Mesenchymal stem cell (in vitro differentiated cells and primary cell): ENCODE results near the gene EIF5AL1. TPM values are rescaled to one million over a fixed set of nuclear protein-coding genes. Genes with fewer than 3 reads are reported as not detected.
"Not testable (repeated sequence)": the region's sequence is repeated elsewhere in the genome, so short reads cannot be mapped to it uniquely, and the experiment has no call there.

Experiments
- DNase-seq: peaks from one replicate; pipeline ENCODE4 v3.0.0-alpha.2; 2013
- H2AFZ ChIP-seq: one replicate; pipeline ENCODE4 v1.6.1; 2013; ENCODE audit warnings: low read depth, mild to moderate bottlenecking, control low read depth, inconsistent platforms, low read length, moderate library complexity
- H2AK5ac ChIP-seq: 2 replicates; pipeline ENCODE4 v1.6.1; 2013; ENCODE audit warnings: low read length, moderate library complexity, mild to moderate bottlenecking, inconsistent platforms; ENCODE audit not compliant: severe bottlenecking
- H2BK120ac ChIP-seq: one replicate; pipeline ENCODE4 v1.6.1; 2013; ENCODE audit warnings: low read depth, mild to moderate bottlenecking, inconsistent platforms, low read length, moderate library complexity
- H2BK12ac ChIP-seq, 2 experiments: one replicate each; pipeline ENCODE4 v1.6.1; 2013; ENCODE audit warnings: inconsistent platforms in 2 of 2, low read length in 2 of 2, mild to moderate bottlenecking in 2 of 2, moderate library complexity in 2 of 2, control low read depth in 1 of 2
- H2BK15ac ChIP-seq: one replicate; pipeline ENCODE4 v1.6.1; 2013; ENCODE audit warnings: mild to moderate bottlenecking, low read depth, inconsistent platforms; ENCODE audit not compliant: poor library complexity, severe bottlenecking
- H2BK5ac ChIP-seq: 2 replicates; pipeline ENCODE4 v1.6.1; 2013; ENCODE audit warnings: low read depth, mild to moderate bottlenecking, low read length, control low read depth, inconsistent platforms; ENCODE audit not compliant: poor library complexity, severe bottlenecking
- H3K14ac ChIP-seq, 2 experiments: one replicate each; pipeline ENCODE4 v1.6.1; 2013; ENCODE audit warnings: inconsistent platforms in 2 of 2, low read length in 2 of 2, control low read depth in 1 of 2, mild to moderate bottlenecking in 1 of 2, moderate library complexity in 1 of 2
- H3K18ac ChIP-seq, 2 experiments: one replicate each; pipeline ENCODE4 v1.6.1; 2013; ENCODE audit warnings: inconsistent platforms in 2 of 2, low read length in 2 of 2, control low read depth in 1 of 2, low read depth in 1 of 2, mild to moderate bottlenecking in 1 of 2
- H3K23ac ChIP-seq, 2 experiments: one replicate each; pipeline ENCODE4 v1.6.1; 2013; ENCODE audit warnings: inconsistent platforms in 2 of 2, low read length in 2 of 2, mild to moderate bottlenecking in 2 of 2, moderate library complexity in 2 of 2, control low read depth in 1 of 2
- H3K27ac ChIP-seq: 2 replicates; pipeline ENCODE4 v1.5.1; 2013; ENCODE audit warnings: mild to moderate bottlenecking, moderate library complexity, low read length, control low read depth, inconsistent platforms; ENCODE audit not compliant: poor library complexity, severe bottlenecking
- H3K27me3 ChIP-seq, 2 experiments: 2 replicates each; pipeline versions ENCODE4 v1.6.1 to v1.7.0; 2013; ENCODE audit warnings: low read length in 2 of 2, mild to moderate bottlenecking in 2 of 2, moderate library complexity in 2 of 2, control low read depth in 1 of 2, inconsistent platforms in 1 of 2; ENCODE audit not compliant: control insufficient read depth in 1 of 2, insufficient read depth in 1 of 2
- H3K36me3 ChIP-seq, 2 experiments: 2 replicates each; pipeline versions ENCODE4 v1.6.1 to v1.7.0; 2013; ENCODE audit warnings: low read length in 2 of 2, control low read depth in 1 of 2, inconsistent platforms in 1 of 2, low read depth in 1 of 2, mild to moderate bottlenecking in 1 of 2; ENCODE audit not compliant: insufficient read depth in 2 of 2, control insufficient read depth in 1 of 2
- H3K4ac ChIP-seq, 2 experiments: one replicate each; pipeline ENCODE4 v1.6.1; 2013; ENCODE audit warnings: inconsistent platforms in 2 of 2, low read length in 2 of 2, mild to moderate bottlenecking in 2 of 2, moderate library complexity in 2 of 2, control low read depth in 1 of 2, low read depth in 1 of 2
- H3K4me1 ChIP-seq: 2 replicates; pipeline ENCODE4 v1.6.1; 2013; ENCODE audit warnings: low read depth, low read length, control low read depth; ENCODE audit not compliant: control insufficient read depth, insufficient read depth
- H3K4me2 ChIP-seq: 2 replicates; pipeline ENCODE4 v1.6.1; 2013; ENCODE audit warnings: low read length, mild to moderate bottlenecking, inconsistent platforms; ENCODE audit not compliant: poor library complexity, severe bottlenecking
- H3K4me3 ChIP-seq, 2 experiments: 2 replicates each; pipeline versions ENCODE4 v1.5.1 to v1.7.0; 2013; ENCODE audit warnings: low read length in 2 of 2, mild to moderate bottlenecking in 2 of 2, control low read depth in 1 of 2, low read depth in 1 of 2; ENCODE audit not compliant: insufficient read depth in 1 of 2
- H3K79me1 ChIP-seq: replicated peaks from 2 replicates; pipeline ENCODE4 v1.6.1; 2013; ENCODE audit warnings: mild to moderate bottlenecking, control low read depth, low read length, inconsistent platforms; ENCODE audit not compliant: poor library complexity, severe bottlenecking
- H3K9ac ChIP-seq: 2 replicates; pipeline ENCODE4 v1.7.0; 2013; ENCODE audit warnings: mild to moderate bottlenecking, low read length, moderate library complexity
- H3K9me3 ChIP-seq: 2 replicates; pipeline ENCODE4 v1.7.0; 2013; ENCODE audit warnings: mild to moderate bottlenecking, low read length; ENCODE audit not compliant: control insufficient read depth
- H4K8ac ChIP-seq: one replicate; pipeline ENCODE4 v1.6.1; 2013; ENCODE audit warnings: inconsistent platforms, mild to moderate bottlenecking, low read length, moderate library complexity
- H4K91ac ChIP-seq: one replicate; pipeline ENCODE4 v1.6.1; 2013; ENCODE audit warnings: mild to moderate bottlenecking, low read length, inconsistent platforms
- WGBS: methylation state at CpG from one replicate; pipeline ENCODE4 v1.1.7; 2013; ENCODE audit warnings: mixed read lengths; 5-methylcytosine and 5-hydroxymethylcytosine counted together
- polyA plus RNA-seq, 2 experiments: library from polyadenylated mRNA; stranded (reverse); fragments of 200-250 nt; gene quantifications; one replicate each; pipeline ENCODE4 v1.2.3, GENCODE V29; 2013

Gene EIF5AL1
- polyA plus RNA-seq (2013, experiment 1 of 2): 0.57 TPM
- 0.70 TPM for polyA plus RNA-seq (2013, experiment 2 of 2)

DNA sequence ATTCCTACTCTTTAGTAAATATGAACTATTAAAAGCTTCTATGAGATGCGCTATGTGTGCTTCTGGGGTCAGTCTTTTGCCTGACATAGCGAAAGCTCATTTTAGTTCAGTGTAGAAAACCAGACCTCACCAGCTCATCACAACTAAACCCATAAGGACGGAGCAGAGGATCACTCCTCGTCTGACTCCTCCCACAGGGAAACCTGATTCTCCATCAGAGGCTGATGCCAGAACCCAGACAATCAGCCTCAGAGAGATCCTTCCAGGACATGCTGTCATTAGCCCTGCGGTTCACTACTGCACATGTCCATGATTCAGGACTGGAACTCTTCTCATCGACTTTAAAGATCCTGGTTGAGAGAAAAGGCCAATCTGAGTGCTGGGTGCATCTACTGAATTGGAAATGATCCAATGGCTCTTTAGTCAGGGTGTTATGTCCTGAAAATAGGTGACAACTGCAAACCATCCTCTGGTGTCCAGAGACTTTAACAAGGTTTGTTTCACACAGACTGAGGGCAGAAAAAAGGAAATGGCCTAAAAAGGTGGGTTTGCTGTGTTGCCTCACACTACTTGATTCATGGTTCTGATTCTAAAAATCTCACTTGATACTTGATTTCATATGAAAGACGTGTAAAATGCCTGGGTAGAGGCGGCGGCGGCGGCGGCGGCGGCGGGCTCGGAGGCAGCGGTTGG lies at the start of gene EIF5AL1:
Gene EIF5AL1 (plus strand): TSS at position 643 of the 693 bp plus-strand sequence. CDS start 117 bp downstream, outside the sequence.
- not testable (repeated sequence) for H3K18ac ChIP-seq, H2BK15ac ChIP-seq, H3K36me3 ChIP-seq, H3K9me3 ChIP-seq, H3K79me1 ChIP-seq, H4K8ac ChIP-seq, H2BK120ac ChIP-seq, H3K27ac ChIP-seq, DNase-seq, H4K91ac ChIP-seq, H3K9ac ChIP-seq, H3K4me2 ChIP-seq, H2BK5ac ChIP-seq, H2AFZ ChIP-seq, H3K4me3 ChIP-seq, H3K4me1 ChIP-seq, H3K4ac ChIP-seq, H3K23ac ChIP-seq, H3K14ac ChIP-seq, H3K27me3 ChIP-seq, H2AK5ac ChIP-seq, H2BK12ac ChIP-seq
- 100% methylated on average over 2 of the region's 17 CpGs for WGBS

DNA sequence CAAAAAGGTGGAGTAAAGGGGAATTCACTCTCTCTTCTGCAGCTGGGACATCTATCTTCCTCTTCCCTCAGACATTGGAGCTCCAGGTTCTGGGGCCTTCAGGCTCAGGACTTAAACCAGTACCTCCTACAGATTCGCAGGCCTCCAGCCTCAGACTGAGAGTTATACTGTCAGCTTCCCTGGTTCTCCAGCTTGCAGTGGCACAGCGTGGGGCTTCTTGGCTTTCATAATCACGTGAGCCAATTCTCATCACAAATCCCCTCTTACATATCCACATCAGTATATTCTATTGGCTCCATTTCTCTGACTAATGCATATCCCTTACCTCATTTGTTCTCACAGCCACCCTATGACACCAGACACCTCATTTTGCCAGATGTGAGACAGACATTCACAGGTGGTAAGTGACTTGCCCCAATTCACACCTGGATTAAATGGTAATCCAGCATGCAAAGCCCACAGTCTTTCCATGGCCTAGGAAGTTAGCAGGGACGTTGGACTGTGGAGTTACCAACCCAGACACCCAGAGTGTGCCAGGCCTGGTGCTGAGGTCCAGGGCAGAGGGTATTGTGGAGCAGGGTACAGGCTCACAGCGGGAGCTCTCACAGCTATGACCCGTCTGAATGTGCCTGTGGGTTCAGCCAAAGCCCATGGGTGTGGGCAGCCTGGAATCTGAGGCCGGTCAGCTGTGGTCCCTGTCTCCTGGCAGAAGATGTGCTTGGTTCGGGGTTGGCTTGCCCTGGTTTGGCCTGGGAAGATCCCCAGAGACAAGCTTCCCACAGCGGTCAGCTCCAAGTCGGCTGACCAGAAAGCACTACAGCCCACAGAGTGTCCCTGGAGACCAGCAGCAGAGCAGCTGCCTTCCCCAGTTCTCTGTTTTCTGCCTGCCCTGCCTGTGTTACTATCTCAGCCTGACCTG lies 48.5 kb upstream of the EIF5AL1 start:
- no peak overlapping the region for H2BK12ac ChIP-seq
- peaks cover 6 to 11% of the 10 kb centered on the region in 2 experiments for H3K27me3 ChIP-seq
- H2BK120ac ChIP-seq: no peak overlapping the region
- H3K4me2 ChIP-seq: no peak overlapping the region
- H3K18ac ChIP-seq: peak overlapping the region; percentile 16 to 26
- H3K9me3 ChIP-seq: no peaks in the 10 kb centered on the region
- no peak overlapping the region for H2BK5ac ChIP-seq
- H3K4ac ChIP-seq: no peak overlapping the region
- no peak overlapping the region for H2BK15ac ChIP-seq
- H3K23ac ChIP-seq: peak overlapping the region in 1 of 2 experiments; percentile 10
- no peak overlapping the region for H4K91ac ChIP-seq
- no peak overlapping the region for H3K27ac ChIP-seq
- DNase-seq: peak; percentile 56
- H3K4me1 ChIP-seq: no peaks in the 10 kb centered on the region
- no peak overlapping the region for H2AK5ac ChIP-seq
- WGBS: 70% methylated on average over 10 of the region's 10 CpGs
- H4K8ac ChIP-seq: no peak overlapping the region
- no peaks in the 10 kb centered on the region for H3K36me3 ChIP-seq
- peak overlapping the region in 1 of 2 experiments; percentile 9 for H3K4me3 ChIP-seq
- no peaks in the 10 kb centered on the region for H3K79me1 ChIP-seq
- H2AFZ ChIP-seq: no peak overlapping the region
- no peak overlapping the region for H3K9ac ChIP-seq
- no peak overlapping the region for H3K14ac ChIP-seq

DNA sequence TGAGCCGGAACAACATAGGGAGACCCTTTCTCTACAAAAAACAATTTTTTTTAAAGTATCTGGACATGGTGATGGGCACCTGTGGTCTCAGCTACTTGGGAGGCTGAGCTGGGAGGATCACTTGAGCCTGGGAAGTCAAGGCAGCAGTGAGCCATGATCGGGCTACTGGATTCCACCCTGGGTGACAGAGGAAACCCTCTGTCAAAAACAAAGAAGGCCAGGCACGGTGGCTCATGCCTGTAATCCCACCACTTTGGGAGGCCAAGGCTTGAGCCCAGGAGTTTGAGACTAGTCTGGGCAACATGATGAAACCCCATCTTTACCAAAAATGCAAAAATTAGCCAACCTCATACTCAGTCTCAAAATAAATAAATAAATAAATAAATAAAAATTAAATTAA lies 47.0 kb upstream of the EIF5AL1 start:
- Histone ChIP-seq H2AFZ (no peak overlapping the region), H2BK5ac (no peak overlapping the region), H3K14ac (no peak overlapping the region), H2BK120ac (no peak overlapping the region), H3K4me2 (no peak overlapping the region), H3K4me1 (no peaks in the 10 kb centered on the region), H3K27ac (no peak overlapping the region), H2BK15ac (no peak overlapping the region), H2AK5ac (no peak overlapping the region), H3K9ac (no peak overlapping the region), H2BK12ac (no peak overlapping the region), H3K18ac (no peak overlapping the region), H3K9me3 (no peaks in the 10 kb centered on the region), H3K4me3 (no peak overlapping the region), H3K36me3 (no peaks in the 10 kb centered on the region), H3K4ac (no peak overlapping the region), H3K27me3 (peaks cover 6 to 11% of the 10 kb centered on the region in 2 experiments), H4K91ac (no peak overlapping the region), H4K8ac (no peak overlapping the region), H3K23ac (no peak overlapping the region), H3K79me1 (no peaks in the 10 kb centered on the region)
- DNase-seq: no peak
- 87% methylated on average over 2 of the region's 3 CpGs for WGBS

DNA sequence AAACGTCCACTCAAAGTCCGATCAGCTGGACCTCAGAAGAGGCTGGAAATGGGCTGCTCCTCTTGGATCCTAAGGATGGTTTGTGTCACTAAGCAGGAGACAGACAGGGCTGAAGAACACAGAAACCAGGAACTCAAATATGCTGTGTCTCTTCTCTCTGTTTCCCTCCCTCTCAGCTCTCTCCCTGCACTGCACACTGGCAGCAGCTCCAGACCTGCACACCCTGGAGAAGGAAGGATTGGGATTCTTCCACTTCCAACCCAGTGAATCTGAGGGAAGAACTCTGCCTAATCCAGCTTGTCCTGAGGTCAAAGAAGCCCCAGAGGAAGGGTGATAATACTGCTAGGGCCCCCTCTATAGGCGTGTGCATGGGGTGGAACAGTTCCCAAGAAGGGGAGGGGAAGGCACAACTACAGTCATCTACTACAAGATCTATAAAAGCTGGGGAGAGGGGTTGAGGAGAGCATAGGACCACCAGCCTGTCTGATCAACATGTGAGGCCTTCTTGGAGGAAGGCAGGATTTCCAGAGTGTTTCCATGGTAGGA lies 44.2 kb upstream of the EIF5AL1 start:
- no peak overlapping the region for H3K27ac ChIP-seq
- no peak overlapping the region for H3K23ac ChIP-seq
- H3K9me3 ChIP-seq: no peaks in the 10 kb centered on the region
- WGBS: 77% methylated on average over 3 of the region's 3 CpGs
- H3K18ac ChIP-seq: no peak overlapping the region
- no peak overlapping the region for H3K4ac ChIP-seq
- peak overlapping the region; percentile 55 for H2AK5ac ChIP-seq
- no peaks in the 10 kb centered on the region for H3K79me1 ChIP-seq
- no peak overlapping the region for H4K91ac ChIP-seq
- peak overlapping the region; percentile 44 for H3K9ac ChIP-seq
- H3K4me3 ChIP-seq: no peak overlapping the region
- H4K8ac ChIP-seq: peak overlapping the region; percentile 47
- H2BK12ac ChIP-seq: peak overlapping the region in 1 of 2 experiments; percentile 1
- no peak overlapping the region for H3K4me2 ChIP-seq
- no peak overlapping the region for H2AFZ ChIP-seq
- no peak overlapping the region for H3K14ac ChIP-seq
- peak overlapping the region; percentile 68 for H2BK120ac ChIP-seq
- no peaks in the 10 kb centered on the region for H3K36me3 ChIP-seq
- no peak overlapping the region for H2BK15ac ChIP-seq
- no peak for DNase-seq
- H3K27me3 ChIP-seq: no peaks in the 10 kb centered on the region
- H2BK5ac ChIP-seq: no peak overlapping the region
- no peaks in the 10 kb centered on the region for H3K4me1 ChIP-seq
